B cell (primary cell): ENCODE results near the gene MXRA8.

ENCODE experiments used
- CTCF ChIP-seq: fragments of 200-600 bp; IDR thresholded peaks from one replicate; pipeline ENCODE4 v1.8.0; 2022; ENCODE audit warnings: antibody characterized with exemption, mild to moderate bottlenecking
- EZH2 ChIP-seq: IDR thresholded peaks from 2 replicates; pipeline ENCODE4 v1.6.1; 2012; ENCODE audit warnings: borderline replicate concordance, low read depth, mild to moderate bottlenecking, moderate library complexity, low read length; ENCODE audit not compliant: insufficient read depth, poor library complexity, severe bottlenecking

GRCh38 chr1:1356166-1356795 is 2.1 kb downstream of the MXRA8 start:
- TF ChIP-seq CTCF (no peak), EZH2 (no peak)
